IPS-NIHi11 (cell line): Measurements from ENCODE around the gene LMO2.
"Not testable (repeated sequence)": the region's sequence is repeated elsewhere in the genome, so short reads cannot be mapped to it uniquely, and the experiment has no call there.

Experiments used
- DNase-seq: peaks from one replicate; pipeline ENCODE4 v3.0.0; 2012; ENCODE audit warnings: mixed read lengths, low spot score

The LMO2 gene

GRCh38 chr11:33861386-33861785 is 30.5 kb downstream of the LMO2 start:
- DNase-seq: no peak

DNA sequence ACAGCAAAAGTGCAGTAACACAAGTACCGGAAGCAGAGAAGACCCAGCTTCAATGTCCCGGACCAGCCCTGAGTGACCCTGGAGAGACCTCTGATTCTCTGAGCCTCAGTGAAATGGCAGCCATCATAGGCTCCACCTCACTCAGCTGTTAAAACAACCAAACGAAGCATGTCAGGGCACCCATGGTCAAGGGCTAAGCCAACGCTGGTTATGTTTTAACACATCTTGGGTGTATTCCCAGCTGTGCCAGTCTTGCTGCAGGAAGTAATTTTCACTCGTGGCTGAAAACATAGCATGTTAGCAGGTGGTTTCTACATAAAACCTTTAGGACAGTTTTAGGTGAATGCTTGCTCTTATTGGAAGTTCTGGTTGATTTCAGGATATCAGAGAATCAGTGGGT is 30.9 kb downstream of the LMO2 start:
- no peak for DNase-seq

DNA sequence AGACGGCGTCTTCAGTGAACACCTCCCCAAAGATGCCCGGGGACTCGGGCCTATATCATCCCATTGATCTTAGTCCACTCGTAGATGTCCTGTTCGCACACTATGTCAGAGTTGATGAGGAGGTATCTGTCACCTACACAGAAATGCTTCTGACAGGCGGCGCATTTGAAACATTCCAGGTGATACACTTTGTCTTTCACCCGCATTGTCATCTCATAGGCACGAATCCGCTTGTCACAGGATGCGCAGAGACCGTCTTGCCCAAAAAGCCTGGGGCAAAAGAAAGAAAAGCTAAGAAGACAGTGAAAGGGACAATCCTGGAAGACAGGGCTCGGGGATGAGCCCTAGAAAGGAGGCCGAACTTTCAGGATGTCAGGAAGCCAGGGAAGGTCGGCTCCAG is 32.6 kb downstream of the LMO2 start:
- DNase-seq: no peak

DNA sequence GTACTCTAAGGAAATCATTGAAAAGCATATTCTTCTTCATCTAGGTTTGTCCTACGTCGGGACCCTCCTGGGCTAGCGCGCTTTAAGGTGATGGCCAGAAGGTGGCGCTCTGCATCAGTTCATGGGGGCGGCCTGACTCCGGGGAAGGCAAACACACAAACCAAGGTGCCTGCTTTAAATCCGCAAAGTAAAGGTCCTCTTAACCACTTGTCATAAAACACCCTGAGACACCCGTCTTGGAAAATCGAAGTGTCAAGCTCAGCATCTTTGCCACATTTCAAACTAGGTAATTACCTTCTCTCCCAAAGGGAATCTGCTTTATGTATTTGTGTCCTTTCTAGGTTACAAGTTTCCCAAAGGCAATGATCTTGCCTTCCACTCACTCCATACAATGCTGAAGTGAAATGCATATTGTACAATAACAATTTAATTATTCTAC is 33.9 kb downstream of the LMO2 start:
- DNase-seq: peak; percentile 76

DNA sequence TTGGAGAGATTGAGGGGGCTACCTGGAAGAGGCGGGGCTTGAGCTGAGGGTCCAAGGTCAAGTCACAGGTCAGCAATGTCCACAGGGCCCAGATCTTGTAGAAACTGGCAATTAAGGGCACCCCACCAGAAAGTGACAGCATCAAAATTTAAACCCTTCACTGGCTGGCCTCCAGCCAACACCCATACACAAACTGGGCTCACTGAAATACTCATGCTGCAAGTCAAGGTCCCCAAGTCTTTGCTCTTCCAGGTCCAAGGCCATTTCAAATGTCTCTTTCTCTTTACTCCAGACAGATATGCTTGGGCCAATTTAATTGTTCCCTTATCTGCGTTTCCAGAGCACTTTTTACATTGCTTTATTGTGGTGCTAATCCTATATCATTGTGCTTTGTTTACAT is 36.4 kb downstream of the LMO2 start:
- DNase-seq: no peak

- DNase-seq: no peak
These were observed 43.0 kb downstream of the LMO2 start for GRCh38 chr11:33848717-33849390.

GRCh38 chr11:33847251-33847650 is 44.6 kb downstream of the LMO2 start:
- no peak for DNase-seq

DNA sequence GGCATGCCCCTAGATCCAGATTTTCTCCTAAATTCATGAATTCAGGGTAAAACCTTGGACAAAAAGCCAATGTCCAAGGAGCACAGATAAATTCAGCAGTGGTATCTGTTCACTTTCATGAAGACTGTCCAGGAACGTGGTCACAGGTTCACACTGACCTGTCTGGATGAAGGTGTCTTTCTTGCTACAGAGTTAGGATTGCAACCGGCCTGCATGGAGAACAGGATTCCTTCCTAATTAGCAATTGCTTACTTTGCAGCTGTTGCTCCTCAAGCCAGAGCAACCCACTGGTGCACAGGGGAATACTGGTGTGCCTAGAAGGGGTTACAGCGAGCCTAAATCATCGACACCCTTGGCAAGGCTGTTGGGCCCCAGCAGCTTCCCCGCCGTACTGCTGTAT is 47.6 kb downstream of the LMO2 start:
- no peak for DNase-seq

- no peak for DNase-seq
These were observed 48.9 kb downstream of the LMO2 start for GRCh38 chr11:33843018-33843417.

DNA sequence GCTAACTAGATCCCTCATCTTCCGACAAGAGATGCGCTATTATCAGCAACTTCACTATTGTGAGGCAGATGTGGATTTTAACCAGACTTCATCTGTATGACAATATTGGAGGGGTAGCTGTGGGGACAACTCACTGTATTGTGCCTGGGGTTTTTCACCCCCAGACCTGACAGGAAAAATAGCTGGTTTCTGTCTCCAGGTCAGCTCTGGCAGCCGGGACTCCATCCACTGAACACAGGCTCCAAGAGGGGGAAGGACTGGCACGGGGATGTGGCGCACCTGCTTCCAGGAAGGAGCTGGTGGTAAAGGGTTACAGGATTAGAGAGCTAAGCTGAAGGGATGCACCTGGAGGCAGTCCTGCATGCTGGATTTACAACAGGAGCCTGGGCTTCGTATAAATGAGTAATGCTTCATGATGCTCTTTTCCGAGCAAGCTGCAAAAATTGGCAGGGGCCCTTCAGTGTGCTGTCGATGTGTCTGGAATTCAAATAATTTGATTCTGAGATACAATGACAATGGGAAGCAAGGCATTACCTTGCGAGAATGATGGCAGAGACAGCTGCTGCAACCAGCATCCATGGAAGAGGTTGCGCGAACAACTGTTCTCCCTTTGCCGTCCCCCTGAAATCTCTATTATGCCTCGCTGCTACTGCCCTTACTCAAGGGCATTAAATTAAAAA is 49.5 kb downstream of the LMO2 start:
- no peak for DNase-seq

GRCh38 chr11:33838234-33838633 is 53.6 kb downstream of the LMO2 start:
- not testable (repeated sequence) for DNase-seq

- not testable (repeated sequence) for DNase-seq
These were observed 54.5 kb downstream of the LMO2 start for GRCh38 chr11:33837334-33837733.

DNA sequence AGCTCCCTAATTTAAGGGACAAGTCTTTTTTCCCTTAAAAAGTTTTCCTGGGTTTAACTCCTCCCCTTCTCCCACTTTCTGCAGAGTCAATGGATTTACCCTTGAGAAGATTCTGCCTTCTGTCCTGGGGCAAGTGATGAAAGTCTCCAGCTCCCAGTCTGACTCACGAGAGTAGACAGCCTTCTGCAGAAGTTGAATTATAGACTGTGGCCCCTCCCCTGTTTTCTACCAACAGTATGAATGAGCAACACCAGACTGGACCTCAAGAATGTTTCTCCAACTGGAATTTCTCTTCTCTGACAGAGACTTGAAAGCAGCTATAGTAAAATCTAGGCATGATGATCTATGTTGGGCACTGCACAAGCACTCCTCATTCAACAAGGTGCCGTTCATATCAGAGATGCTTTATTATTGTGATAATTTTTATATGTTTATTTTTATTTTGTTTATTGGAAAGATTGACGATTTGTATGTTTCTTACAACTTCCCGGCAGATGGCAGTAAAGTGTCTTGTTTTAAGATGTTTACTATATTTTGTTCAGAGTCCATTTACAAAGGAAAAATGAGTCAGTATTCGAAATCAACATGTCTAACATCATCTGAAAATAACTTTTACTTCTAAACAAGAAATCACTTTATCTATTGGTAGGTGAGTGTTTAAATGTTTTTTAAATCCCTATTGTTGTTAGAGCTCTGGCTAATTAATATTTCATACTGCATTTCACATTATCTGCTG is 56.6 kb downstream of the LMO2 start:
- no peak for DNase-seq

- no peak for DNase-seq
These were observed 59.2 kb downstream of the LMO2 start for GRCh38 chr11:33832676-33833075.

- DNase-seq: no peak
These were observed 60.8 kb downstream of the LMO2 start for GRCh38 chr11:33830903-33831648.

- peak; percentile 76 for DNase-seq
These were observed 62.3 kb downstream of the LMO2 start for GRCh38 chr11:33829430-33830141.

DNA sequence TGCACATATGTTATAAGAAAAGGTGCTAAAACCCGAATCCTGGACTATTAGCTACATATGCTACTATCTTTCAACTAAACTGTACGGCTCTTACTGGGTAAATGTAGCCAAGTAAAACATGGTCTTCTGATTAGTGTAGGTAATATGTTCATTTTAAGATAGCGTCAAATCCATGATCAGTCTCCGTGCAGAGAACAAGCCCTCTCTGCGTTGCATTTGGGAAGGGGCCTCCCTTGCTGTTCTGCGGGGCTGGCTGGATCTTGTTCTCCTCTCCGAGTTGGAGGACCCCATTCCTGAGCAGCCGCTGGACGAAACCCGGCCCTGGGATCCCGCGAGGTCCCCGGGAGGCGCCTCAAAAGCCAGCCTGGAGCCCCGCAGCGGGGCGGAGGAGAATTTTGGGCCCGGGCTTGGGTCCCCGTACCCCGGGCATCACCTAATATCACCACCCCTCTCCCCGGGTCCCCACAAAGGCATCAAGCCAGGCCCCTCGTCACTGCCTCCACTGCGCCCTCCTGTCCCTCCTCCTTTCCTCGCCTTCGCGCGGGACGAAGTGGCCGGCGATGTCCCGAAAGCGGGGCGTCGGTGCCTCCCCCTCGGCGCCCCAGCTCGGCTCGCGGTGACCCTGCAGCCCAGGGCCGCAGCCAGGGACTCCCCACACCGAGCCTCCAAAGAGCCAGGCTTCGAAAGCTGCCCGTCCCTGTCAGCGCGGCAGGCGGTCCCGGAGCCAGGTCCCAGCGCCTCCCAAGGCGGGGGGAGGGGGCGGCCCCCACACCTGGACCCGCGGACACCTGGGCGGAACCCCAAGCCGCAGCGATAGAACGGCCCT is 63.1 kb downstream of the LMO2 start:
- peak; percentile 44 for DNase-seq

GRCh38 chr11:33827206-33827605 is 64.7 kb downstream of the LMO2 start:
- DNase-seq: no peak

- no peak for DNase-seq
These were observed 65.9 kb downstream of the LMO2 start for GRCh38 chr11:33825854-33826560.

- not testable (repeated sequence) for DNase-seq
These were observed 68.9 kb downstream of the LMO2 start for GRCh38 chr11:33822981-33823380.
